ENCODE data around the gene BPTF.
A peak's percentile ranks its signal among the peaks of the same experiment; 100 is the strongest.
"Not testable (repeated sequence)": the region's sequence is repeated elsewhere in the genome, so short reads cannot be mapped to it uniquely, and the experiment has no call there.

Gene BPTF, protein sequence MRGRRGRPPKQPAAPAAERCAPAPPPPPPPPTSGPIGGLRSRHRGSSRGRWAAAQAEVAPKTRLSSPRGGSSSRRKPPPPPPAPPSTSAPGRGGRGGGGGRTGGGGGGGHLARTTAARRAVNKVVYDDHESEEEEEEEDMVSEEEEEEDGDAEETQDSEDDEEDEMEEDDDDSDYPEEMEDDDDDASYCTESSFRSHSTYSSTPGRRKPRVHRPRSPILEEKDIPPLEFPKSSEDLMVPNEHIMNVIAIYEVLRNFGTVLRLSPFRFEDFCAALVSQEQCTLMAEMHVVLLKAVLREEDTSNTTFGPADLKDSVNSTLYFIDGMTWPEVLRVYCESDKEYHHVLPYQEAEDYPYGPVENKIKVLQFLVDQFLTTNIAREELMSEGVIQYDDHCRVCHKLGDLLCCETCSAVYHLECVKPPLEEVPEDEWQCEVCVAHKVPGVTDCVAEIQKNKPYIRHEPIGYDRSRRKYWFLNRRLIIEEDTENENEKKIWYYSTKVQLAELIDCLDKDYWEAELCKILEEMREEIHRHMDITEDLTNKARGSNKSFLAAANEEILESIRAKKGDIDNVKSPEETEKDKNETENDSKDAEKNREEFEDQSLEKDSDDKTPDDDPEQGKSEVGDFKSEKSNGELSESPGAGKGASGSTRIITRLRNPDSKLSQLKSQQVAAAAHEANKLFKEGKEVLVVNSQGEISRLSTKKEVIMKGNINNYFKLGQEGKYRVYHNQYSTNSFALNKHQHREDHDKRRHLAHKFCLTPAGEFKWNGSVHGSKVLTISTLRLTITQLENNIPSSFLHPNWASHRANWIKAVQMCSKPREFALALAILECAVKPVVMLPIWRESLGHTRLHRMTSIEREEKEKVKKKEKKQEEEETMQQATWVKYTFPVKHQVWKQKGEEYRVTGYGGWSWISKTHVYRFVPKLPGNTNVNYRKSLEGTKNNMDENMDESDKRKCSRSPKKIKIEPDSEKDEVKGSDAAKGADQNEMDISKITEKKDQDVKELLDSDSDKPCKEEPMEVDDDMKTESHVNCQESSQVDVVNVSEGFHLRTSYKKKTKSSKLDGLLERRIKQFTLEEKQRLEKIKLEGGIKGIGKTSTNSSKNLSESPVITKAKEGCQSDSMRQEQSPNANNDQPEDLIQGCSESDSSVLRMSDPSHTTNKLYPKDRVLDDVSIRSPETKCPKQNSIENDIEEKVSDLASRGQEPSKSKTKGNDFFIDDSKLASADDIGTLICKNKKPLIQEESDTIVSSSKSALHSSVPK (N-terminal part only)

DNA sequence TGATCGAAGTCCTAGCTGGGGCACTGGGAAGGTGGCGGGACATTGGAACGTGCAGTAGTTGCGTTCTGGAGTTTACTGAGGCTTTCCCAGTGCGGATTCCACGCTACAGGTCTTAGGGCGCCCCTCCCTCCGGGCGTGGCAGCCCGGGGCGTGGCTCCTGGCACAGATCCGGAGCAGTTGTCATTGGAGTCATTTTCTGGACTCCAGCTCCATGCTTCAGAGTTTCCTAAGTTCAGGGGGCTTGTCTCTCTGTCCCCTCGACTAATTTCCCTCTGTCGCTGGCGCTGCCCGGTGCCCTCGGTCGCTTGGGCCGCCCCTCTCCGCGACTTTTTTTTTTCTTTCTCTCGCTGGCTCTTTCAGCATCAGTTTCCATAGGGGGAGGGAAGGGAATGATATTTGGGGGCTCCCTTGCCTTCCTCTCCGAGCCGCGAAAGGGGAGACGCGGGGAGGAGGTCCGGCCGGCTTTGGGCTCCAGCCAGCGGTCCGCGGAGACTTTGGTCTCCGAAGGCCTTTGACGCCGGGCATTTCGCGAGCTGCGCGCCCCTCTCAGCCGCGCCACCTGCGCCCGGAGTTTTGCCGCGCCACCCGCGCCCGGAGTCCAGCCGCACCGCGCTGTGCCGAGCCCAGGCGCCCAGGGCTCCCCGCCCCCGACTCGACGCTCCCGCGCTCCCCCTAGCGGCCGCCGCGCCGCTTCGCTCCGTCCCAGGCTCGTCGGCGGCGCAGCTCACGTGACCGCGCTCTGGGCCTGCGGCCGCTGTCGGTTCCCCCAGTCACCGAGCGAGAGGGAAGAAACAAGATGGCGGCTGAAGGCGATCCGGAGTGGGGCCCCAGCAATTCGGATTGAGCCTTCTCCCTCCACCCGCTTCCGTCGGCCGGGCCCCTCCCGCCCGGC, at the start of gene BPTF:
Gene BPTF (plus strand): TSS at position 769 of the 892 bp plus-strand sequence. CDS start 222 bp downstream, outside the sequence.
- DNase-seq (ENCODE audit: low read depth), result peak; percentile 36

DNA sequence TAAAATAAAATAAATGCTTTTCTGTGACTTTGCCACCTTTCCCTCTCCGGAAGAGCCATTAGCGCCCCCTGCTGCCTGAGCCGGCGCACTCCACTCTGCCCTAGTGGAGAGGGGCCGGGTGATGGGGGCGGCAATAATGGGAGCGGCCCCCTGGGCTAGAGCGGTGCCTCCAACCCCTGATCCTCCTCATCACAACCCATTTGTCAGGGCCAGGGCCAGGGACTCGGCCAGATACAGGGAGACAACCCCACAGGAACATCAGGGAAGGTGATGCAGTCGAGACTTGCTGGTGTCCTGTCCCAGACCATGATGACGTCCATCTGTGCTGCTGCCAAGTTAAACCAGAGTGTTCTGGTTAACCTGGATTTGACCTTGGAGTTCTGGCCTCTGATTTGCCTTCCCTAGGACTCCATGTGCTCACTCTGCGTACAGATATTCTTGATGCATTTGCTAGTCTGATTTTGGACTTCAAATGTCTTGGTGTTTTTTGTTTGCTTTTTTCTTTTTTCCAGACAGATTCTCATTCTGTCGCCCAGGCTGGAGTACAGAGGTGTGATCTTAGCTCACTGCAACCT, 46.1 kb upstream of the BPTF start:
- DNase-seq (ENCODE audit: low read depth), result peak; percentile 59

DNA sequence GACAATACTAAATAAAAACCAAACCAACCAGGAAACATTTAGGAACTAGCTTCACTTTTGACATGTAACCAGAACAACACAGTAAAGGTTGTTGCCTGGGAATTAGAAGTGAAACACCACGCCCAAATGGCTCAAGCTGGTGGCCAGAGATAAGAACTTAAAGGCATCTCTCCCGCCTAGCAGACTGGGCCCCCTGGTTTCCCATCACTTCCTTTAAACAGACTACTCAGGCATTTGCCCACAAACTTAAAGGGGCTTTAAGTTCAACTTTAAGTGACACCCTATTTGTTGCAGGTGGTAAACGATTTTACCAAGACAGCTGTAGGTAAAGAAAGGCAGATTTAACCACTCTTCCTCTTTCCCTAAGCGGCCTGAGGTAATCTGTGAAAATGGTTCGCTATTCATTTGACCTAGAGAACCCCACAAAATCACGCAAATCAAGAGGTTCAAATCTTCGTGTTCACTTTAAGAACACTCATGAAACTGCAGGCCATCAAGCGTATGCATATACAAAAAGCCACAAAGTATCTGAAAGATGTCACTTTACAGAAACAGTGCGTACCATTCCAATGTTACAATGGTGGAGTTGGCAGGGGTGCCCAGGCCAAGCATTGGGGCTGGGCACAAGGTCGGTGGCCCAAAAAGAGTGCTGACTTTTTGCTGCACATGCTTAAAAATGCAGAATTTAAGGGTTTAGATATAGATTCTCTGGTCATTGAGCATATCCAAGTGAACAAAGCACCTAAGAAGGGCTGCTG, 40.8 kb upstream of the BPTF start:
- DNase-seq (ENCODE audit: low read depth), result no peak

GRCh38 chr17:67785122-67785477, 40.2 kb upstream of the BPTF start:
- no peak for DNase-seq (ENCODE audit: low read depth)

DNA sequence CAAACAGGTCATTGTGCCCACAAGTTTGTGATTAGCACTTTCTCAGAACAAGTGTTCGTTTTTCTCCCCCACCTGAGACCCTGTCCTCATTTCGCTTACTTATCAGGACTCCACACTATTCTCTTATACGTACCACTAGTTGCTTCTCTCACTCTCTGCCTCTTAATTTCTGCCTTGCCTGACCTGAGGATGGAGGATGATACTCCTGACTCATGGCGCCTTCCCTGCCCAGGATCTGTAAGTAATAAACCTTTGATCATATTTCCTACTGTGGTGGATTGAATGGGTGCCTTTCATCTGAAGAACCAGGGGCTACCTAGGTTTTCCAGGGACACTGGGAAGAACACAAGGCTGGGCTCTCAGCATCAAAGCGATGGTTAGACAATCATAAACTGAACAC, 39.8 kb upstream of the BPTF start:
- no peak for DNase-seq (ENCODE audit: low read depth)

DNA sequence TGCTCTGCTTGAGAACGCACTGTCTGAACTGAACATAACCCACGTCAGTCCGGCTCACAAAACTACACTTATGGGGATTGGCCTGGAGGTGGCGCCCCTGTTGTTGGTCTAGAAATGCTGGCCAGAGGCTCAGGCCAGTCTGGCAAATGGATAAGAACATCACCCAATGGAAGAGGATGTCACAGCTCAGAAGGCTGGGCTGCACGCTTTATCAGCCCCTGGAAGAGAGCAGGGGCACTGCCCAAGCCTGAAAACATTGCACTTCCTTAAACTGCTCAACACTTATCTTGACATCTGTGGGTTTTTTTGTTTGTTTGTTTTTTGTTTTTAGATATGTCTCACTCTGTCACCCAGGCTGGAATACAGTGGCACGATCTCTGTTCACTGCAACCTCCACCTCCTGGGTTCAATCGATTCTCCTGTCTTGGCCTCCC, 24.8 kb upstream of the BPTF start:
- peak; percentile 32 for DNase-seq (ENCODE audit: low read depth)

- no peak for DNase-seq (ENCODE audit: low read depth)
These were observed 23.6 kb upstream of the BPTF start for GRCh38 chr17:67801626-67802175.

- no peak for DNase-seq (ENCODE audit: low read depth)
These were observed 14.8 kb upstream of the BPTF start for GRCh38 chr17:67810464-67810863.

GRCh38 chr17:67812380-67812779, 12.9 kb upstream of the BPTF start:
- DNase-seq (ENCODE audit: low read depth), result not testable (repeated sequence)

GRCh38 chr17:67813803-67814180, 11.5 kb upstream of the BPTF start:
- DNase-seq (ENCODE audit: low read depth), result no peak

- no peak for DNase-seq (ENCODE audit: low read depth)
These were observed 6.9 kb upstream of the BPTF start for GRCh38 chr17:67818110-67819002.

- DNase-seq (ENCODE audit: low read depth), result no peak
These were observed 5.6 kb upstream of the BPTF start for GRCh38 chr17:67819722-67820121.

DNA sequence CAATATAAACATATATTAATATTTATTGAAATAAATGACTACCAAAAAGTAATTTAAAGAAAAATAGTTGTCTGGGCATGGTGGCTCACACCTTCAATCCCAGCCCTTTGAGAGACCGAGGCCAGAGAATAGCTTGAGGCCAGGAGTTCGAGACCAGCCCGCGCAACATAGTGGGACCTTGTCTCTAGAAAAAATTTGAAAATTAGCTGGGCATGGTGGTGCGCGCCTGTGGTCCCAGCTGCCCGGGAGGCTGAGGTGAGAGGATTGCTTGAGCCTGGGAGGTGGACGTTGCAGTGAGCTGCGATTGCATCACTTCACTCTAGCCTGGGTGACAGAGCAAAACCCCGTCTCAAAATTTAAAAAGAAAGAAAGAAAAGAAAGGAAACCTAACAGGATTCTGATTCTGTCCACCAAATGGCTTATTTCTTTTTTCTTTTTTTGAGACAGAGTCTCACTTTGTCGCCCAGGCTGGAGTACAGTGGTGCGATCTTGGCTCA, 3.4 kb upstream of the BPTF start:
- no peak for DNase-seq (ENCODE audit: low read depth)

DNA sequence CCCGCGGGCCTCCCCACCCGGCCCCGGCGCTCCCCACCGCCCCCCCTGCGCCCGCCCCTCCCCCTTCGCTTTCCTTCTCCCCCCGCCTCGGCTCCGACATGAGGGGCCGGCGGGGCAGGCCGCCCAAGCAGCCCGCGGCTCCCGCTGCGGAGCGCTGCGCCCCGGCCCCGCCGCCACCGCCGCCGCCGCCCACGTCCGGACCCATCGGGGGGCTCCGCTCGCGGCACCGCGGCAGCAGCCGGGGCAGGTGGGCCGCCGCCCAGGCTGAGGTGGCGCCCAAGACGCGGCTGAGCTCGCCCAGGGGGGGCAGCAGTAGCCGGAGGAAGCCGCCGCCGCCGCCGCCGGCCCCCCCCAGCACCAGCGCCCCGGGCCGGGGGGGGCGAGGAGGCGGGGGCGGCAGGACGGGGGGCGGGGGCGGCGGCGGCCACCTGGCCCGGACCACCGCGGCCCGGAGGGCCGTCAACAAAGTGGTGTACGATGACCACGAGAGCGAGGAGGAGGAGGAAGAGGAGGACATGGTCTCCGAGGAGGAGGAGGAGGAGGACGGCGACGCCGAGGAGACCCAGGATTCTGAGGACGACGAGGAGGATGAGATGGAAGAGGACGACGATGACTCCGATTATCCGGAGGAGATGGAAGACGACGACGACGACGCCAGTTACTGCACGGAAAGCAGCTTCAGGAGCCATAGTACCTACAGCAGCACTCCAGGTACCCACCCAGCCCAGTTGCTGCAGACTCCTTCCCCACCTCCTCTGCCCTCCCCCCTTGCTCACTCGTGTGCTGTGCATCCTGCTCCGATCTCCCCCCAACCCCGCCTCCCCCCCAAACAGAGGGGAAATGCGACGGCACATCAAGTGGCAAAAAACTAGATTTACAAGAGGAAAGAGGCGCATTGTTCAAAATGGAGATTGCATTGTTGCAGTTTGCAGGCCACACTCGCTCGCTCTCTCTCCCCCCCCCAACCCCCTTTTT, 611 bp downstream of the BPTF start:
- not testable (repeated sequence) for DNase-seq (ENCODE audit: low read depth)

DNA sequence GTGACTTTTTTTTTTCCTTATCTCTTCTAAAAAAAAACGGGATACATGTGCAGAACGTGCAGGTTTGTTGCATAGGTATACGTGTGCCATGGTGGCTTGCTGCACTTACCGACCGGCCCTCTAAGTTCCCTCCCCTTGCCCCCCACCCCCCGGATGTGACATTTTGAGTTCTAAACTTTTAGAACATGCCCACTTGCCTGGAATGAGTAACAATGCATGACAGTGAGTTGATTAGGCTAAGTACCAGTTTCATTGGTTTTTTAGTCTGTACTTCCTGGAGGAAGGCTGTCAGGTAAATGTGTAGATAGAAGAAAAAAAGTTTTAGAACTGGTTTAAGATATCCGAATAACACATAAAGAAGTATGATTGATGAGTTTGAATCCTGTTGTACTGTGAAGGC, 4.0 kb downstream of the BPTF start:
- no peak for DNase-seq (ENCODE audit: low read depth)

- no peak for DNase-seq (ENCODE audit: low read depth)
These were observed 5.1 kb downstream of the BPTF start for GRCh38 chr17:67830440-67830839.

- no peak for DNase-seq (ENCODE audit: low read depth)
These were observed 6.0 kb downstream of the BPTF start for GRCh38 chr17:67831268-67831667.
